ENCODE data around the gene TSC22D2.
A peak's percentile ranks its signal among the peaks of the same experiment; 100 is the strongest.

TSC22D2 gene

DNA sequence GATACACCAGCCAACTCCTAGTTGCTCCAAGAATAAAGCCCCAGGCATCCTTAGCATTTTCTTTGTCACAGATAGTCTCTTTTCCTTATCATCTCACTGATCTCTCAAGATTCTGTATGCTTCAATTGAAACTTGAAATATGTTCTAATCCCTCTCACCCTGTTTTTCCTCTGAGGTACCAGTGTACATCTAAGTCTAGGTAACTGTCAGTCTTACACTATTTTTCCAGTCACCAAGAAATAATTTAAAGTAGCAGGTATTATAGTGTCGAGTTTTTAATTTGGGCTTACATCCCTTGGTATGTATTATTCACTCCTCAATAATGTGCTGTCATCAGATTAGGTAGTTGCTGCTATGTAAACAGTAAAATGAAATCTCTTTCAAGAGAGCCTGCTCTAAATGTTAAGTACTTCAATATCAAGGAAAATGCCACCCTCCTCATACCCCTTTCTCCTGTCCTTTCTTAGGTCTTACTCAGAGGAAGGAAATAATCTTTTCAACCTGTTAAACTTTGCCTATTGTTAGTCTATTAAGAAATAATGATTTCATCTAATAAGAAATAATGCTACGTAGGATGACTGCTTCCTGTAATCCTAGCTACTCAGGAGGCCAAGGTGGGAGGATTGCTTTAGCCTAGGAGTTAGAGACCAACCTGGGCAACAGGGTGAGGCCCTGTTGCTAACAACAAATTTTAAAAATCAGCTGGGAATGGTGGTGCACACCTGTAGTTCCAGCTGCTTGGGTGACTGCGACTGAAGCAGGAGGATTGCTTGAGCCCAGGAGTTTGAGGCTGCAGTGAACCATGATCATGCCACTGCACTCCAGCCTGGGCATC lies 39.8 kb downstream of the TSC22D2 start:
- WGBS, 2 experiments (ENCODE audit: insufficient coverage in 2 of 2) = 83 to 100% methylated on average over 1 of the region's 3 CpGs
- H3K4me3 ChIP-seq (ENCODE audit: extremely low read depth, insufficient read depth, low read length, poor library complexity, severe bottlenecking) = no peak overlapping the region
- H3K27ac ChIP-seq (ENCODE audit: low read depth, low read length, severe bottlenecking) = peak overlapping the region; percentile 74
- H3K4me1 ChIP-seq (ENCODE audit: control insufficient read depth, insufficient read depth, low read length, poor library complexity, severe bottlenecking) = peaks cover 26% of the 10 kb centered on the region
- H3K9me3 ChIP-seq (ENCODE audit: control insufficient read depth, low read length) = no peaks in the 10 kb centered on the region
- H3K36me3 ChIP-seq (ENCODE audit: control insufficient read depth, insufficient read depth, low read length) = peaks cover 17% of the 10 kb centered on the region

GRCh38 chr3:150449169-150449721 lies 41.1 kb downstream of the TSC22D2 start:
- Histone ChIP-seq H3K36me3 (ENCODE audit: control insufficient read depth, insufficient read depth, low read length) (peaks cover 13% of the 10 kb centered on the region), H3K9me3 (ENCODE audit: control insufficient read depth, low read length) (no peaks in the 10 kb centered on the region), H3K4me1 (ENCODE audit: control insufficient read depth, insufficient read depth, low read length, poor library complexity, severe bottlenecking) (peaks cover 26% of the 10 kb centered on the region), H3K27ac (ENCODE audit: low read depth, low read length, severe bottlenecking) (peak overlapping the region; percentile 58), H3K4me3 (ENCODE audit: extremely low read depth, insufficient read depth, low read length, poor library complexity, severe bottlenecking) (no peak overlapping the region)

DNA sequence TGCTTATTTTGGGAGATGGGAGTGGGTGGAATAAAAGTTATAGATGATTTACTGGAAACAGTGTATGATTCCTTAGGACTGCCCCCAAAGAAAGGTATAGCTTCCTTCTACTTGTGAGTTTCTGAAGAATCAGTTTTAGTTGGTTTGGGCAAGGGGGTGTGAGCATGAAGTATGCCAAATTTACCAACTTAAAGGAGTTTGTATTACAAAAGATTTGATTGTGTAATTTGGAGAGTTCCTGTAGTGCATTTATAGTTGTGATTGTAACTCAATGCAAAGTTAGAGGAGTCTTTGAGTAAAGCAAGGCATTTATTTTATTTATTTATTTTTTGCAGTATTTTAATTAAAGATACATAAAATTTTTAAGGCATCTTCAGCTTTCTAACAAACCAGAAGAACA lies 42.8 kb downstream of the TSC22D2 start:
- no peaks in the 10 kb centered on the region for H3K9me3 ChIP-seq (ENCODE audit: control insufficient read depth, low read length)
- H3K4me3 ChIP-seq (ENCODE audit: extremely low read depth, insufficient read depth, low read length, poor library complexity, severe bottlenecking) = no peak overlapping the region
- H3K36me3 ChIP-seq (ENCODE audit: control insufficient read depth, insufficient read depth, low read length) = peaks cover 9% of the 10 kb centered on the region
- H3K27ac ChIP-seq (ENCODE audit: low read depth, low read length, severe bottlenecking) = no peak overlapping the region
- peaks cover 26% of the 10 kb centered on the region for H3K4me1 ChIP-seq (ENCODE audit: control insufficient read depth, insufficient read depth, low read length, poor library complexity, severe bottlenecking)

GRCh38 chr3:150451329-150452048 lies 43.4 kb downstream of the TSC22D2 start:
- Histone ChIP-seq H3K4me3 (ENCODE audit: extremely low read depth, insufficient read depth, low read length, poor library complexity, severe bottlenecking) (no peak overlapping the region), H3K9me3 (ENCODE audit: control insufficient read depth, low read length) (no peaks in the 10 kb centered on the region), H3K4me1 (ENCODE audit: control insufficient read depth, insufficient read depth, low read length, poor library complexity, severe bottlenecking) (peaks cover 23% of the 10 kb centered on the region), H3K36me3 (ENCODE audit: control insufficient read depth, insufficient read depth, low read length) (peaks cover 9% of the 10 kb centered on the region), H3K27ac (ENCODE audit: low read depth, low read length, severe bottlenecking) (no peak overlapping the region)
- WGBS, 2 experiments (ENCODE audit: insufficient coverage in 2 of 2) = no CpG with 5 or more reads among the region's 1 CpG

DNA sequence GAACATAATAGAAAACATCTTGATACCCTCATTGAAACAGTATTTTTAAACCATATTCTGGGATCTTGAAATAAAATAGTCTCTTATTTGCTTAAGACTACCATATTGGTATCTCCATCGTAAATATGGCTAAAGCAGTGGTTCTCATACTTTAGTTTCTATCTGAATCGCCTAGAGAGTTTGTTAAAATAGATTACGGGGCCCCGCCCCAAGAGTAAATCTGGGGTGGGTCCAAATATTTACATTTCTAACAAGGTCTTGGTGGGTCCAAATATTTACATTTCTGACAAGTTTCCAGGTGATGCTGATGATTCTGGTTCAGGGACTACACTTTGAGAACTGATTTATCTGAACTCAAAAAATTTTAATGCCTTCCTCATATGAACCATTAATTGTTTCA lies 45.3 kb downstream of the TSC22D2 start:
- Histone ChIP-seq H3K9me3 (ENCODE audit: control insufficient read depth, low read length) (no peaks in the 10 kb centered on the region), H3K36me3 (ENCODE audit: control insufficient read depth, insufficient read depth, low read length) (peaks cover 20% of the 10 kb centered on the region), H3K27ac (ENCODE audit: low read depth, low read length, severe bottlenecking) (no peak overlapping the region), H3K4me3 (ENCODE audit: extremely low read depth, insufficient read depth, low read length, poor library complexity, severe bottlenecking) (no peak overlapping the region), H3K4me1 (ENCODE audit: control insufficient read depth, insufficient read depth, low read length, poor library complexity, severe bottlenecking) (peaks cover 8% of the 10 kb centered on the region)
- 92 to 100% methylated on average over 1 to 4 of the region's 4 CpGs for WGBS, 2 experiments (ENCODE audit: insufficient coverage in 2 of 2)

DNA sequence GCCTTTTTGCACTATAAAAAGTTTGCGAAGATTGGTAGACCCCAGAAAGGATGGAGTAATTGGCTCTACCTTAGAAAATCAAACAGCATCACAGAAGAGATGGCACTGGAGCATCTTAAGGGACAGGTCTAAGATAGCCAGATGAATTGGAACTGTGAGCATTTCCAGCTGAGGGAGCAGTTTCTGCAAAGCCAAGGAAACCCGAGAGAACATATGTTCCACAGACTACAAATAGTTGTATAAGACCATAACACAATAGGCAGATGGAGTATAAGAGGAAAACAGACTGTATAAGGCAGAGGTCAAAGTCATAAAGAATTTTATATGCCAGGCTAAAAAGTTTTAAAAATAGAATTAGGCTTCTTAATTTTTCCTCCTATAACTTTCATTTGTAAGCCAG lies 46.0 kb downstream of the TSC22D2 start:
- 100% methylated on average over 1 of the region's 2 CpGs for WGBS, 2 experiments (ENCODE audit: insufficient coverage in 2 of 2)
- H3K9me3 ChIP-seq (ENCODE audit: control insufficient read depth, low read length) = no peaks in the 10 kb centered on the region
- H3K36me3 ChIP-seq (ENCODE audit: control insufficient read depth, insufficient read depth, low read length) = peaks cover 25% of the 10 kb centered on the region
- no peak overlapping the region for H3K27ac ChIP-seq (ENCODE audit: low read depth, low read length, severe bottlenecking)
- peaks cover 8% of the 10 kb centered on the region for H3K4me1 ChIP-seq (ENCODE audit: control insufficient read depth, insufficient read depth, low read length, poor library complexity, severe bottlenecking)
- H3K4me3 ChIP-seq (ENCODE audit: extremely low read depth, insufficient read depth, low read length, poor library complexity, severe bottlenecking) = no peak overlapping the region

- WGBS, 2 experiments (ENCODE audit: insufficient coverage in 2 of 2) = no CpG with 5 or more reads among the region's 1 CpG
- Histone ChIP-seq H3K36me3 (ENCODE audit: control insufficient read depth, insufficient read depth, low read length) (peaks cover 25% of the 10 kb centered on the region), H3K4me1 (ENCODE audit: control insufficient read depth, insufficient read depth, low read length, poor library complexity, severe bottlenecking) (peaks cover 8% of the 10 kb centered on the region), H3K27ac (ENCODE audit: low read depth, low read length, severe bottlenecking) (no peak overlapping the region), H3K9me3 (ENCODE audit: control insufficient read depth, low read length) (no peaks in the 10 kb centered on the region), H3K4me3 (ENCODE audit: extremely low read depth, insufficient read depth, low read length, poor library complexity, severe bottlenecking) (no peak overlapping the region)
Observed at GRCh38 chr3:150454622-150455021, 46.5 kb downstream of the TSC22D2 start.

DNA sequence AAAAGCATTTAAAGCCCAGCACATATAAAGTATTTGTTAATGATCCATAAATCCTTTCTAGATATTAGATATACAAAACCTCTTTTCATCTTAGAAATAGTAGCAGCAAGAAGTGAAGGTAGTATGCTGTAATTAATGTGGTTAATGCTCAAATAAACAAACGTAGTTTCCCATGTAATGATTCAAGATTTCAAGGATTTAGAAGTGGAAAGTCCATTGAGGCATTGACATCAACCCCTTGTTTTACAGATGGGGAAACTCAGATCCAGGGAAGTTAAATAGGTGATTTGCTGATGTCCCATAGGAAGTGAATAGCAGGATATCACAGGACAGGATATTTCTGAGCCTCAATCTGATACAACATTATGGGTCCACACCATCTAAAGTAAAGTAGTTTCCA lies 47.2 kb downstream of the TSC22D2 start:
- peaks cover 25% of the 10 kb centered on the region for H3K36me3 ChIP-seq (ENCODE audit: control insufficient read depth, insufficient read depth, low read length)
- no peaks in the 10 kb centered on the region for H3K9me3 ChIP-seq (ENCODE audit: control insufficient read depth, low read length)
- H3K4me3 ChIP-seq (ENCODE audit: extremely low read depth, insufficient read depth, low read length, poor library complexity, severe bottlenecking) = no peak overlapping the region
- WGBS, 2 experiments (ENCODE audit: insufficient coverage in 2 of 2) = 100% methylated on average over 1 of the region's 1 CpG
- no peak overlapping the region for H3K27ac ChIP-seq (ENCODE audit: low read depth, low read length, severe bottlenecking)
- H3K4me1 ChIP-seq (ENCODE audit: control insufficient read depth, insufficient read depth, low read length, poor library complexity, severe bottlenecking) = peaks cover 4% of the 10 kb centered on the region

DNA sequence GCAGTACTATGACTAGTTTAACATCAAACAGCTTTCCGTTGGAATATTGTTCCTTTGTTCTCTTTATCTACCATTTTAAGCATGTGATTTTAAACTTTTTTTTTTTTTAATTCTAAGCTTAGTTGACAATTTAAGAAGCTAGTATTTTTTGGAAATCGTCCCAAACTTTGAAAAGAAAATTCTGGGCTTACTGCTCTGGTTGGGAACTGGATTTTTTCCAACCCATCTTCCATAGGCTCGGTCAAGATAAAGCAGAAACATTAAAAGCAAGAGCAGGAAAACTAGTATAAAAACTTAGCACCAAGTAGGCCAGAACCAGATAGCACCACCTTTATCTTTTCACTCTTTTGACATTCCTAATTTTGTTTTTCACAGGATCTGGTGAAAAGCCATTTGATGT lies 49.9 kb downstream of the TSC22D2 start:
- Histone ChIP-seq H3K4me1 (ENCODE audit: control insufficient read depth, insufficient read depth, low read length, poor library complexity, severe bottlenecking) (no peaks in the 10 kb centered on the region), H3K27ac (ENCODE audit: low read depth, low read length, severe bottlenecking) (no peak overlapping the region), H3K36me3 (ENCODE audit: control insufficient read depth, insufficient read depth, low read length) (peaks cover 30% of the 10 kb centered on the region), H3K4me3 (ENCODE audit: extremely low read depth, insufficient read depth, low read length, poor library complexity, severe bottlenecking) (no peak overlapping the region), H3K9me3 (ENCODE audit: control insufficient read depth, low read length) (no peaks in the 10 kb centered on the region)
- WGBS, 2 experiments (ENCODE audit: insufficient coverage in 2 of 2) = 93% methylated on average over 2 of the region's 3 CpGs; no CpG with 5 or more reads in 1 of the 2 experiments

- Histone ChIP-seq H3K36me3 (ENCODE audit: control insufficient read depth, insufficient read depth, low read length) (peaks cover 21% of the 10 kb centered on the region), H3K27ac (ENCODE audit: low read depth, low read length, severe bottlenecking) (no peak overlapping the region)
- 88% methylated on average over 1 of the region's 1 CpG; no CpG with 5 or more reads in 1 of the 2 experiments for WGBS, 2 experiments (ENCODE audit: insufficient coverage in 2 of 2)
Observed at GRCh38 chr3:150460484-150460883, 52.4 kb downstream of the TSC22D2 start.

GRCh38 chr3:150461399-150461798 lies 53.3 kb downstream of the TSC22D2 start:
- Histone ChIP-seq H3K4me3 (ENCODE audit: extremely low read depth, insufficient read depth, low read length, poor library complexity, severe bottlenecking) (no peak overlapping the region), H3K36me3 (ENCODE audit: control insufficient read depth, insufficient read depth, low read length) (peaks cover 21% of the 10 kb centered on the region), H3K27ac (ENCODE audit: low read depth, low read length, severe bottlenecking) (no peak overlapping the region), H3K9me3 (ENCODE audit: control insufficient read depth, low read length) (no peaks in the 10 kb centered on the region), H3K4me1 (ENCODE audit: control insufficient read depth, insufficient read depth, low read length, poor library complexity, severe bottlenecking) (no peaks in the 10 kb centered on the region)
- WGBS, 2 experiments (ENCODE audit: insufficient coverage in 2 of 2) = no CpG with 5 or more reads among the region's 4 CpGs

More at GRCh38 chr3:150460484-150460883, 52.4 kb downstream of the TSC22D2 start:
- Histone ChIP-seq H3K9me3 (ENCODE audit: control insufficient read depth, low read length) (no peaks in the 10 kb centered on the region), H3K4me3 (ENCODE audit: extremely low read depth, insufficient read depth, low read length, poor library complexity, severe bottlenecking) (no peak overlapping the region), H3K4me1 (ENCODE audit: control insufficient read depth, insufficient read depth, low read length, poor library complexity, severe bottlenecking) (no peaks in the 10 kb centered on the region)

All from mesodermal cell (in vitro differentiated cells).